ENCODE data around the gene STK36.

GRCh38 chr2:218680061-218680460 is 8.2 kb downstream of the STK36 start:
- TF ChIP-seq CTCF (IDR thresholded peaks at IDR 0.05; ENCODE audit: low read depth, low read length) (no peak), EZH2phosphoT487 (IDR thresholded peaks at IDR 0.05; ENCODE audit: low read depth) (no peak)
